H1 (cell line): ENCODE results near the gene SCFD1. TPM values are rescaled to one million over a fixed set of nuclear protein-coding genes. Genes with fewer than 3 reads are reported as not detected.

Experiments
- CTCF ChIA-PET: fragments of 300-600 bp; sonication (Branson Sonifier 250); formaldehyde crosslinking; loops from one replicate; lab custom pipeline; 2021; ENCODE audit not compliant: partially characterized antibody; lab: Charles Lee
- POLR2A ChIA-PET: fragments of 300-600 bp; sonication (Branson Sonifier 250); formaldehyde crosslinking; loops from one replicate; lab custom pipeline; 2021; ENCODE audit warnings: inconsistent platforms; ENCODE audit not compliant: partially characterized antibody; lab: Charles Lee
- DNase-seq, 2 experiments: peaks; one replicate each; pipeline versions ENCODE4 v3.0.0 to v3.0.0-alpha.2; 2010 to 2022; ENCODE audit warnings: low spot score in 2 of 2, low read depth in 1 of 2, mixed read lengths in 1 of 2
- FAIRE-seq: peaks from 2 replicates; lab custom pipeline; 2011; peaks lifted over from hg19 to GRCh38; lab: Jason Lieb, UNC
- H2AFZ ChIP-seq: 2 replicates; pipeline ENCODE4 v1.8.1; 2012; ENCODE audit warnings: low read length, inconsistent platforms
- H2AK5ac ChIP-seq: 2 replicates; pipeline ENCODE4 v1.6.1; 2013; ENCODE audit warnings: low read depth, low read length
- H2BK120ac ChIP-seq: replicated peaks from 2 replicates; pipeline ENCODE3; 2013; ENCODE audit warnings: low read depth, low read length, inconsistent platforms
- H2BK12ac ChIP-seq: 2 replicates; pipeline ENCODE4 v1.6.1; 2013; ENCODE audit warnings: low read depth, low read length
- H2BK15ac ChIP-seq: 2 replicates; pipeline ENCODE4 v1.6.1; 2013; ENCODE audit warnings: low read length
- H2BK20ac ChIP-seq: 2 replicates; pipeline ENCODE4 v1.6.1; 2013; ENCODE audit warnings: low read length
- H2BK5ac ChIP-seq: 2 replicates; pipeline ENCODE4 v1.6.1; 2013; ENCODE audit warnings: low read depth, low read length
- H3K14ac ChIP-seq: 2 replicates; pipeline ENCODE4 v1.6.1; 2013; ENCODE audit warnings: inconsistent platforms; ENCODE audit not compliant: insufficient read length
- H3K18ac ChIP-seq: 2 replicates; pipeline ENCODE4 v1.6.1; 2013; ENCODE audit warnings: low read length; ENCODE audit errors: extremely low read depth
- H3K23ac ChIP-seq: 2 replicates; pipeline ENCODE4 v1.6.1; 2013; ENCODE audit warnings: inconsistent platforms; ENCODE audit not compliant: insufficient read length
- H3K23me2 ChIP-seq: 2 replicates; pipeline ENCODE4 v1.6.1; 2013; ENCODE audit warnings: low read depth, low read length
- H3K27ac ChIP-seq: 2 replicates; pipeline ENCODE4 v1.6.1; 2011; ENCODE audit warnings: low read depth, low read length, inconsistent platforms
- H3K27me3 ChIP-seq, 4 experiments: replicated peaks in 1 of 4; 1 replicate in 1 of 4; 2 replicates in 3 of 4; pipeline versions ENCODE4 v1.6.1 to v1.8.1; 2011 to 2013; ENCODE audit warnings: low read length in 3 of 4, mild to moderate bottlenecking in 3 of 4, inconsistent platforms in 2 of 4, mixed read lengths in 2 of 4, moderate library complexity in 1 of 4; ENCODE audit not compliant: control insufficient read depth in 3 of 4, insufficient read depth in 3 of 4; ENCODE audit errors: extremely low read depth in 1 of 4
- H3K36me3 ChIP-seq, 4 experiments: 2 replicates each; pipeline versions ENCODE4 v1.6.1 to v1.8.1; 2011 to 2013; ENCODE audit warnings: mild to moderate bottlenecking in 4 of 4, low read length in 3 of 4, moderate library complexity in 2 of 4, control low read depth in 1 of 4, inconsistent platforms in 1 of 4; ENCODE audit not compliant: insufficient read depth in 4 of 4, control insufficient read depth in 2 of 4
- H3K4ac ChIP-seq: replicated peaks from 2 replicates; pipeline ENCODE3; 2013; ENCODE audit warnings: low read length, low read depth, mixed read lengths, inconsistent platforms; ENCODE audit not compliant: insufficient read length
- H3K4me1 ChIP-seq, 4 experiments: replicated peaks in 1 of 4; 1 replicate in 1 of 4; 2 replicates in 3 of 4; pipeline versions ENCODE4 v1.6.1 to v1.8.1; 2011 to 2013; ENCODE audit warnings: low read length in 3 of 4, inconsistent platforms in 2 of 4, mixed read lengths in 1 of 4; ENCODE audit not compliant: insufficient read depth in 4 of 4, control insufficient read depth in 3 of 4
- H3K4me2 ChIP-seq, 2 experiments: 2 replicates each; pipeline versions ENCODE4 v1.6.1 to v1.8.1; 2011 to 2013; ENCODE audit warnings: low read depth in 2 of 2, low read length in 2 of 2, control low read depth in 1 of 2, inconsistent platforms in 1 of 2, mild to moderate bottlenecking in 1 of 2; ENCODE audit not compliant: insufficient read depth in 1 of 2
- H3K4me3 ChIP-seq, 4 experiments: fragments of 200-600, 300-600 bp in 1 of 4; sonication (generic), shearing (Covaris generic), sonication (Bioruptor Twin) in 1 of 4; 2 replicates each; pipeline versions ENCODE4 v1.5.1 to v1.8.1; 2011 to 2016; ENCODE audit warnings: low read length in 4 of 4, low read depth in 3 of 4, control low read depth in 2 of 4, inconsistent platforms in 2 of 4, mild to moderate bottlenecking in 2 of 4, mixed read lengths in 1 of 4, moderate library complexity in 1 of 4; ENCODE audit not compliant: insufficient read depth in 2 of 4; ENCODE audit errors: extremely low read depth in 1 of 4
- H3K56ac ChIP-seq: replicated peaks from 2 replicates; pipeline ENCODE3; 2013; ENCODE audit warnings: low read depth, mild to moderate bottlenecking, mixed read lengths, low read length, inconsistent platforms; ENCODE audit not compliant: insufficient read length
- H3K79me1 ChIP-seq: 2 replicates; pipeline ENCODE4 v1.6.1; 2013; ENCODE audit warnings: low read depth, low read length, control low read depth
- H3K79me2 ChIP-seq, 2 experiments: 2 replicates each; pipeline versions ENCODE4 v1.6.1 to v1.8.1; 2012 to 2013; ENCODE audit warnings: low read length in 2 of 2, mild to moderate bottlenecking in 2 of 2, inconsistent platforms in 1 of 2; ENCODE audit not compliant: insufficient read depth in 2 of 2, control insufficient read depth in 1 of 2
- H3K9ac ChIP-seq, 4 experiments: replicated peaks in 1 of 4; 1 replicate in 1 of 4; 2 replicates in 3 of 4; pipeline versions ENCODE4 v1.6.1 to v1.8.1; 2011 to 2013; ENCODE audit warnings: low read depth in 3 of 4, low read length in 3 of 4, control low read depth in 2 of 4, mild to moderate bottlenecking in 2 of 4, moderate library complexity in 2 of 4, inconsistent platforms in 1 of 4; ENCODE audit errors: extremely low read depth in 1 of 4
- H3K9me3 ChIP-seq, 2 experiments: 2 replicates each; pipeline versions ENCODE4 v1.6.1 to v1.8.1; 2012 to 2013; ENCODE audit warnings: mild to moderate bottlenecking in 2 of 2, moderate library complexity in 2 of 2, control low read depth in 1 of 2, inconsistent platforms in 1 of 2, low read depth in 1 of 2, low read length in 1 of 2, mixed read lengths in 1 of 2; ENCODE audit not compliant: insufficient read depth in 2 of 2
- H4K20me1 ChIP-seq, 2 experiments: replicated peaks in 1 of 2; 2 replicates each; pipeline versions ENCODE3 to v1.8.1; 2011 to 2013; ENCODE audit warnings: inconsistent platforms in 2 of 2, low read length in 2 of 2, mild to moderate bottlenecking in 1 of 2; ENCODE audit not compliant: insufficient read depth in 2 of 2, control insufficient read depth in 1 of 2
- H4K5ac ChIP-seq: 2 replicates; pipeline ENCODE4 v1.6.1; 2013; ENCODE audit warnings: low read length, low read depth, mixed read lengths, inconsistent platforms; ENCODE audit not compliant: insufficient read length
- H4K8ac ChIP-seq: 2 replicates; pipeline ENCODE4 v1.8.0; 2013; ENCODE audit warnings: mild to moderate bottlenecking, moderate library complexity, low read length, inconsistent platforms; ENCODE audit not compliant: insufficient read depth; ENCODE audit errors: extremely low read depth
- H4K91ac ChIP-seq: replicated peaks from 2 replicates; pipeline ENCODE3; 2013; ENCODE audit warnings: low read length, mixed read lengths, inconsistent platforms; ENCODE audit not compliant: insufficient read length
- CHD2 ChIP-seq: IDR thresholded peaks from 2 replicates; pipeline ENCODE4 v1.6.1; 2012; ENCODE audit warnings: low read length, improper control_type of control experiment
- E2F6 ChIP-seq: IDR thresholded peaks from 2 replicates; pipeline ENCODE4 v1.6.1; 2012; ENCODE audit warnings: inconsistent platforms
- EGR1 ChIP-seq: IDR thresholded peaks from 2 replicates; pipeline ENCODE4 v1.6.1; 2011; ENCODE audit warnings: low read depth, low read length, borderline replicate concordance
- EZH2 ChIP-seq: fragments of 200-600 bp; sonication (generic); IDR thresholded peaks from 2 replicates; pipeline ENCODE4 v1.7.1; 2012; ENCODE audit warnings: low read depth, mild to moderate bottlenecking, moderate library complexity, low read length, inconsistent platforms; ENCODE audit not compliant: severe bottlenecking
- MAFK ChIP-seq: IDR thresholded peaks from 2 replicates; pipeline ENCODE4 v1.6.1; 2012; ENCODE audit warnings: low read depth, mild to moderate bottlenecking, improper control_type of control experiment, low read length
- RNF2 ChIP-seq: fragments of 200-900, 300-1000 bp; sonication (generic); IDR thresholded peaks from 2 replicates; pipeline ENCODE4 v1.7.1; 2016; ENCODE audit warnings: borderline replicate concordance, low read depth, mild to moderate bottlenecking, antibody characterized with exemption, low read length; ENCODE audit not compliant: poor library complexity, severe bottlenecking; ENCODE audit errors: missing control alignments
- SIX5 ChIP-seq: IDR thresholded peaks from 2 replicates; pipeline ENCODE4 v1.6.1; 2011; ENCODE audit warnings: mild to moderate bottlenecking, low read depth, low read length
- SP2 ChIP-seq: IDR thresholded peaks from 2 replicates; pipeline ENCODE4 v1.6.1; 2012; ENCODE audit warnings: mild to moderate bottlenecking, low read length, inconsistent platforms
- TCF12 ChIP-seq: IDR thresholded peaks from 2 replicates; pipeline ENCODE4 v1.6.1; 2011; ENCODE audit warnings: low read depth, mild to moderate bottlenecking, low read length
- TEAD4 ChIP-seq: IDR thresholded peaks from 2 replicates; pipeline ENCODE4 v1.6.1; 2012; ENCODE audit warnings: low read depth, low read length, inconsistent platforms, mixed read lengths
- YY1 ChIP-seq: IDR thresholded peaks from 2 replicates; pipeline ENCODE4 v1.6.1; 2011; ENCODE audit warnings: low read depth, mild to moderate bottlenecking, low read length
- WGBS, 2 experiments: shearing (Covaris generic) in 1 of 2; methylation state at CpG; one replicate each; pipeline versions ENCODE4 v1.1.6 to v1.1.7; 2013 to 2015; ENCODE audit warnings: low lambda C conversion rate in 2 of 2, mixed read lengths in 2 of 2, inconsistent platforms in 1 of 2, low coverage in 1 of 2, missing lambda C conversion rate in 1 of 2; ENCODE audit not compliant: insufficient replicate concordance in 2 of 2, insufficient coverage in 1 of 2, insufficient read length in 1 of 2; ENCODE audit errors: extremely low coverage in 1 of 2, missing lambda C conversion rate in 1 of 2; 5-methylcytosine and 5-hydroxymethylcytosine counted together
- polyA plus RNA-seq, 7 experiments: library from polyadenylated mRNA; depleted of rRNA in 3 of 7; stranded (reverse) in 5 of 7; unstranded in 2 of 7; fragments of >200 nt in 5 of 7; fragments of 200-250 nt in 2 of 7; gene quantifications; 1 replicate in 5 of 7; 2 replicates in 1 of 7; 4 replicates in 1 of 7; pipeline versions ENCODE4 v1.2.1 to v1.2.3, GENCODE V29; 2011 to 2013; ENCODE audit warnings: missing spikeins in 2 of 7, mixed read lengths in 2 of 7
- total RNA-seq: library from RNA; stranded (reverse); fragmentation: NEBNext Ultra II Directional; extraction: Animal tissue kit (Norgen Biotek cat#: 25700); gene quantifications from 2 replicates; pipeline ENCODE4 v1.2.1, GENCODE V29; 2021

SCFD1 gene
- total and polyA plus RNA-seq, 2 of the 8 experiments (the other 6 are each of a cell fraction or from before 2014, with no cell fraction given) = 32.8 to 64.5 TPM

DNA sequence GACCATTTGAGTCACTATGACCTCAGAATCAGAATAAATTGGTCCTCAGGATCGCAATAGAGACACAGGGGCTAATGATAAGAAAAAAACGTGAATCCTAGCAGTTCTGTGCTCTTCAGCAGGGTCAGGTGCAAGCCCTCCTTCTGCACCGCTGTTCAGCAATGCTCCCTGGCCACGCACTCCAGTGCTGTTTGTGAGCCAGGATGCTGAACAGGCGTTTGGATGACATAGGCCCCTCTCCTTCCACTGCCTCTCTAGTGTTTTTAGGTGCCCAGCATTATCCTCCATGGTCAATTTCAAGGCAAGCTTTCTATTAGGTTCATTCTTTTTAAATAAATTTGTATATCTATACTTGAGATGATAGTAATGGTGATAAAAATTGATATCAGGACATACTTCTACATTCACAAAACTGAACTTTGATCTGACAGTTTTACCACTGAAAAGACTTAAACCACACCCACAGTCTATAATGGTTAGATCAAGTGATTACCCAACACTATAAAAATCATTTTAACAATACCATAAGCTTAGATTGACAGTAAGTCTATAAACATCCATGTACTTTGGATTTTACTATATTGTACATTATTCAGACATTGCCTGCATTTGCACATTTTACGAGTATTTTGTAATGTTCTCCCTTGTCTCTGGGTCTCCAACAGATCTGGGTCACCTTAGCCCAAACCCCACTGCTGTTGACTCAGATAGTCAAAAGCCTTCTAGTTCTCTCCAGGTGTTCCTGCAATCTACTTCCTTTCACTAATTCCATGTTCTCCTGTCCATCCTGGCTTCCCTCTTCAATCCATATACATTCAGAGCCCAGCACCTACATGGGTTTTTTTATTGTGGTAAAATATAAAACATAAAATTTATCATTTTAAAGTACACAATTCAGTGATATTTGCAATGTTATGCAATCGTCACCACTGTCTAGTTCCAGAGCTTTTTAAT is 137.3 kb downstream of the SCFD1 start:
- H3K79me1 ChIP-seq = no peaks in the 10 kb centered on the region
- no peak overlapping the region for H3K4me3 ChIP-seq
- FAIRE-seq (no peak), DNase-seq (no peak)
- no peak overlapping the region for H3K27ac ChIP-seq
- no peak overlapping the region for H2AK5ac ChIP-seq
- no peak overlapping the region for H3K4me2 ChIP-seq
- WGBS, 2 experiments = 93% methylated on average over 7 of the region's 7 CpGs; no CpG with 5 or more reads in 1 of the 2 experiments
- no peak overlapping the region for H3K56ac ChIP-seq
- no peak overlapping the region for H4K91ac ChIP-seq
- H2AFZ ChIP-seq = no peak overlapping the region
- no peak overlapping the region for H3K14ac ChIP-seq
- no peaks in the 10 kb centered on the region for H3K79me2 ChIP-seq
- no peaks in the 10 kb centered on the region for H4K20me1 ChIP-seq
- H3K23ac ChIP-seq = no peak overlapping the region
- no peak overlapping the region for H2BK20ac ChIP-seq
- H3K4ac ChIP-seq = no peak overlapping the region
- no peak overlapping the region for H2BK12ac ChIP-seq
- no peak overlapping the region for H2BK120ac ChIP-seq
- H3K27me3 ChIP-seq = no peaks in the 10 kb centered on the region
- H3K18ac ChIP-seq = no peak overlapping the region
- POLR2A ChIA-PET = no interaction called here
- H4K8ac ChIP-seq = no peak overlapping the region; the same call in 1 of the 2 replicates
- no peak overlapping the region for H2BK15ac ChIP-seq
- no peaks in the 10 kb centered on the region; the same call in 1 of the 2 replicates for H3K23me2 ChIP-seq
- H4K5ac ChIP-seq = no peak overlapping the region
- H3K9ac ChIP-seq = no peak overlapping the region
- H2BK5ac ChIP-seq = no peak overlapping the region
- no peaks in the 10 kb centered on the region for H3K36me3 ChIP-seq
- peaks cover 4 to 12% of the 10 kb centered on the region in 2 experiments; a peak in 3 of 4 replicates for H3K9me3 ChIP-seq
- no peaks in the 10 kb centered on the region for H3K4me1 ChIP-seq
- CTCF ChIA-PET = interaction anchor here (1.3 kb wide), 1 partner anchor 11 kb away, joined by 4 read pairs; no protein-coding TSS in a partner anchor
- TF ChIP-seq SP2 (no peak), MAFK (no peak), E2F6 (no peak), TCF12 (no peak), EGR1 (no peak), SIX5 (no peak), RNF2 (no peak), YY1 (no peak), TEAD4 (no peak), CHD2 (no peak), EZH2 (no peak)
